NCI-H226 (cell line): ENCODE measurements around the gene TMCO6.
"Not testable (repeated sequence)": the region's sequence is repeated elsewhere in the genome, so short reads cannot be mapped to it uniquely, and the experiment has no call there.

Source experiments
- DNase-seq: peaks from one replicate; pipeline ENCODE4 v3.0.0-alpha.2; 2015

Gene TMCO6

DNA sequence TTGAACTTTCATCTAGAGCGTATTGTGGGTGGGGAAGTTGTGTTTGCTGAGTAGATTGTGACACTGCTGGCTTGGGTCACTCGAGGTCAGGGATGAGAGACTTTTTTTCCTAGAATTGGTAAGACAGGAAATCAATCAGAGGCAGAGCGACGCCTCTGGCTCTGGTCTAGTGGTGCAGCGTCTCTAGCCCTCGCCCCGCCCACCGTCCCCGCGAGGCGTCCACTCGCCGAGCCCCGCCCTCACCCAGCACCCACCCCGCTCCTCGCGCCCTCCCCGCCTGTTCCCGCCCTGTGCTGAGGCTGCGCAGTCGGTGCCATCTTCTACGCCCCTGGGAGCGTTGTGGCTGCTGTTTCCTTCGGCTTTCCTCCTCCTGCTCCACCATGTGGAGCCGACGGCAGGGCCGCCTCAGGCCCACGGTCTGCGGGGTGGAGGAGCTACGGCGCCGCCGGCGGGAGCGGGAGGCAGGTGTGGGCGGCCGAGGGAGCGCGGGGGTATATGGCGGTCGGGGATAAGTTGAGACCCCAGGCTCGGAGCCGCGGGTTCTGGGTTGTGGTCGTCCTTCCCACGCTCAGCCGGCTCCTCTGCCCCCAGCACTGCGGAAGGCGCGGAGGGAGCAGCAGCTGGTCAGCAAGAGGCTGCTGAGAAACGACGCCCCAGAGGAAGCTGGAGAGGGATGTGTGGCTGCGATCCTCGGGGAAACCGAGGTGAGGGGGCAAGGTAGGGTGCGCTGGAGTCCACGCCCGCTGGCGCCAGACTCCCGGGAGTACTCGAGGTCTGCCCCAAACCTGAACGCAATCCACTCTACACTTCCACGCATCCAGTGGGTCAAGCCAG is at the start of gene TMCO6:
Gene TMCO6 (plus strand): TSS at position 304 of the 834 bp plus-strand sequence. CDS start 77 bp downstream, at position 381.
- peak; percentile 83 for DNase-seq

DNA sequence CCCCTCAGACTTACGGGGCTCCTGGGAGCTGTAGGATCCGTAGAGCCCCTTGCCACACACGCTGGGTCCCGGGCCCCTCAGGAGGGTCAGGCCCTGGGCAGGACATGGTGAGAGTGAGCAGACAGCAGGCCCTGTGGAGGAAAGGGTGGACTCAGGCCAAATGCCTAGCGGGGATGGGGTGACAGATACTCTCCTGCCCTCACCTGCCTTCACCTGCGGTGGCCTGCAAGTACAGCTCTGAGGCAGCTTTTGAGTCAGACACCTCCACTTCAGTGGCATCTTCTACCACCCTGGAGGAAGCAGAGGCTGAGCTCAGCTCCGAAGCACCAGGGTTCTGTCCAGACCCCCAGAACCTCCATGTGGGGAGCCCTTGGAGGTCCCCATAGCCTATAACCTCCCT is 48.4 kb upstream of the TMCO6 start:
- no peak for DNase-seq

DNA sequence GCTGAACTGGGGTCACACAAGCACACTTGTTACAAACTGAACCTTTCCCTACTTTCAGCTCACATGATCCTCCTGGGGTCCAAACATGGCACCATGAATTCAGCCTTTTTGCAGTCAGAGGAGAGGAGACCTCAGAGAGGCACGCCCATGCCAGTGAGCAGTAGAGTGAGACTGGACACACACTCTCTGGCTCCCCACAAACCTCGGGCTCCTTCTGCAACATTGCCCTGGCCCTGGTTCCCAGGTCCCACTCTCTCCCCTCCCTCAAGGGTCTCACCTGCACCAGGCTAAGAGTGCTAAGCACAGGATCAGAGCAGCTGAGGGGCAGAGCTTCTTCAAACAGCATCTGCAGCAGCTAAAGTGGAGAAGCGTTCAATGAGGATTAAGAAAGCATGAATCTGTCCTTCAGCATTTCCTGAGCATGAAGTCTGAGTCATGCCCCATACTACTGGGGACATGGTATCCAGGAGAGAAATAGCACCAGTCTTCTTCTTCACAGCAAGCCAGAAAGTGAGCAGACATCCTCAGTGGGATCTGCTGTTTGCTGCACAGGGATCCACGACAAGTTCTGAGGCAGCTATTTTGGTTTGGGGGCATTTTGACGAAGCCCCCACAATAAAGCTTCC is 47.4 kb upstream of the TMCO6 start:
- DNase-seq, result peak; percentile 7

DNA sequence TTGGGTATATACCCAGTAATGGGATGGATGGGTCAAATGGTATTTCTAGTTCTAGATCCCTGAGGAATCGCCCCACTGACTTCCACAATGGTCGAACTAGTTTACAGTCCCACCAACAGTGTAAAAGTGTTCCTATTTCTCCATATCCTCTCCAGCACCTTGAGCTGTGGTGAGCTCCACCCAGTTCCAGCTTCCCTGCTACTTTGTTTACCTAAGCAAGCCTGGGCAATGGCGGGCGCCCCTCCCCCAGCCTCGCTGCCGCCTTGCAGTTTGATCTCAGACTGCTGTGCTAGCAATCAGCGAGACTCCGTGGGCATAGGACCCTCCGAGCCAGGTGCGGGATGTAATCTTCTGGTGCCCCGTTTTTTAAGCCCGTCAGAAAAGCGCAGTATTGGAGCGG is 46.2 kb upstream of the TMCO6 start:
- not testable (repeated sequence) for DNase-seq

DNA sequence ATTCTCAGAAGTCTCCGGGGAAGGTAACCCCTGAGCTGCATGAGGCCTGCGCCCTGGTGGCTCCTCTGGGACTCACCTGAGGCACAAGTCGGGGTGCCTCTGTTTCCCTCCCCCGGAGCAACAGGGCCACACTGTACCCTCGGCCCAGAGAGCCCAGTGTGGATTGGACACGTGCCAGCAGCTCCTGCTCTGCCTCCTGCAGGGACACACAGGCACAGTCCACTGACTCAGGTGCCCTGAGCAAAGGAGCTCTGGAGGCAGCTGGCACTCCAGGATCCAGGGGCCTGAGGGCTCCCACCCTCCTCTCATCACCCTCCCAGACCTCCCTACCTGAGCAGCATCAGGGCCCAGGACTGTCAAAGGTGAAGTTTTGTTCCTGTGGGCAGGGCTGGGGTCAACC is 45.1 kb upstream of the TMCO6 start:
- no peak for DNase-seq

DNA sequence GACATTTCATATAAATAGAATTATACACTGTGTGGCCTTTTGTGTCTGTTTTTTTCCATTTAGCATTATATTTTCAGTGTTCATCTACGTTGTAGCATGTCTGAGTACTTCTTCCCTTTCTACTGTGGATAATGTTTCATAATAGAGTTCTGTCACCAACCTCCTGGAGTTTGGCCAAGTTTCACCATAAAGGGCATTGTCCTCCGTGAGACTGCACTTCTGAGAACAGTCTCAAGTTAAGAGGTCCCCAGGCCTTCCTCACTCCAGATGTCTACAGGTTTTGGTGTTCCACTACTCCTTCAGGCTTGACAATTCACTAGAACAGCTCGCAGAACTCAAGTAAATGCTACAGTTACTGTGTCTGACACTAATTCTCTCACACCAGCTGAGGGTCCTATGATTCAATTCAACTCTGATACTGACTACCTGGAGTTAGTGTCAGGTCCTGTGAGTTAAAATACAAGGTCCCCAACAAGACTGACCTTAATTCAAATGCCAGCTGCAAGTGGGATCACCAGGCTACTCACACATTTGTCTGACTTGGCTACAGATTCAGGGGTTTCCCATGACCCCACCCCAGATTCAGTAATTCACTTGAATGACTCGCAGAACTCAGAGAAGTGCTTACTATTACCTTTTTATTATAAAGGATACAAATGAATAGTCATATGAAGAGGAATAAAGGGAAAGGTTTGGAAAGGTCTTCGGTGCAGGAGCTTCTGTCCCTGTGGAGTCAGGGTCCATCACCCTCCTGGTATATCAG is 43.5 kb upstream of the TMCO6 start:
- DNase-seq, result no peak

DNA sequence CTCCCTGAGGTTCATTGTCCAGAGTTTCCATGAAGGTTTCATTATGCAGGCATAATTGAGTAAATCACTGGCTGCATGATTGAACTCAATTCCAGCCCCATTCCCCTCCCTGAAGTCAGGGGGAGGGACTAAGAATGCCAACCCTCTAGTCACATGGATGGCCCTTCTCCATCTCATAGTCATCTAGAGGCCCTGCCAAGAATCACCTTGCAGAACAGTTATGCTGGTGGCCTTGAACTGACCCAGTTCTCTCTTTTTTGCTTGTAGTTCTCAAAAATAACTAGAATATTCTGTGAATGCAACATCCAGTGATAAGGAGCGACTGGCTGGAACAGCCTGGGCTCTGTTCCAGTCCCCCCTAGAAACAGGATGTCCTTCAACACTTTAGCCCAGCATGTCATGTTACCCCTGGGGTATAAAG is 42.9 kb upstream of the TMCO6 start:
- peak; percentile 13 for DNase-seq

DNA sequence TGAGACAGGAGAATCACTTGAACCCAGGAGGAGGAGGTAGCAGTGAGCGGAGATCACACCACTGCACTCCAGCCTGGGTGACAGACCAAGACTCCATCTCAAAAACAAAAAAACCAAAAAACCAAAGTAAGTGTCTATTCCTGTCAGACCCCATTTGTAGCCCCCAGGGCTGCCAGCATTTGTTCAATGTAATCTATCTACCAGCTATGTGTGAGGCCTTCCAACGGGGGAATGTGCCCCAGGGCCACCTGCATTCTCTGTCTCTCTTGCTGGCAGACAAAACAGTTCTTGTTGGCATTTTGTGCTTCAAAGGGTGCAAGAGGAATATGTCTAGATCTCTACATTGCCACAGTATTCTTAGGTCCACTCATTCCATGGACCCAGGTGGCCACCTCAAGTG is 40.4 kb upstream of the TMCO6 start:
- no peak for DNase-seq

DNA sequence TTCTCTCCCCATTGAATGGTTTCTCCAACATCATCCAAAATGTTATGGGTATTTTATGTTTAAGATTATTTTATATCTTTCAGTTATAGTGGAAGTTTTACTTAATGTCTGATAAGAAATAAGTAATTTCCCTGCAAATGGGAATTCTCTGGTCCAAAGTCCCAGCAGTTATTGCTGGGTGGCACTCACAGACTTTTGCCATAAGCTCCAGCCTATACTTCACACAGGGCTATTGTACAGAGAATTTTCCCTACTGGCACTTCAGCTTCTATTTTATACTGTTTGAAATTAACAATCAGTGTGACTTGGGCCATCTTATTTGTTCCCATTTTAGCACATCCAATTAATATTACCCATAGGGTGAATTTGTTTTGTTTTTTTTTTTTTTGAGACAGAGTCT is 39.2 kb upstream of the TMCO6 start:
- no peak for DNase-seq

DNA sequence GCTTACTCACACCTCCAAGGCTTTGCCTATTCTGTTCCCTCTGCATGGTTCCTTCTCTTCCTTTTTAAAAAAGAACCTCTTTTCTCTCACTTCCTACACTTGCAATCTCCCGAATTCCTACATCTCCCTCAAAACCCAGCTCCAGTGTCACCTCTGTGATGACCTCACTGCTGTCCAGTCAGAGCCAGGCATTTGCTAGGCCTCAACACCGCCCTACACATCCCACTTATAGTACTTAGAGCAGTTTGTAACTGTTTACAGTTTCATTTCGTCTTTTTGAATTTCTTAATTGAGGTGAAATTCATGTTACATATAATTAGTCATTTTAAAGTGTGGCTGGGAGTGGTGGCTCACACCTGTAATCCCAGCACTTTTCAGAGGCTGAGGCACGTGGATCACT is 37.1 kb upstream of the TMCO6 start:
- no peak for DNase-seq

DNA sequence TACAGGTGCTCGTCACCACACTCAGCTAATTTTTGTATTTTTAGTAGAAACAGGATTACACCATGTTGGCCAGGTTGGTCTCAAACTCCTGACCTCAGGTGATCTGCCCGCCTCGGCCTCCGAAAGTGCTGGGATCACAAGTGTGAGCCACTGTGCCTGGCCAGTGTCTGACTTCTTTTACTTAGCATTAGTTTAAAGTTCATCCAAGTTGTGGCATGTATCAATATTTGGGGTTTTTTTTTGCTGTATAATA is 35.9 kb upstream of the TMCO6 start:
- not testable (repeated sequence) for DNase-seq

DNA sequence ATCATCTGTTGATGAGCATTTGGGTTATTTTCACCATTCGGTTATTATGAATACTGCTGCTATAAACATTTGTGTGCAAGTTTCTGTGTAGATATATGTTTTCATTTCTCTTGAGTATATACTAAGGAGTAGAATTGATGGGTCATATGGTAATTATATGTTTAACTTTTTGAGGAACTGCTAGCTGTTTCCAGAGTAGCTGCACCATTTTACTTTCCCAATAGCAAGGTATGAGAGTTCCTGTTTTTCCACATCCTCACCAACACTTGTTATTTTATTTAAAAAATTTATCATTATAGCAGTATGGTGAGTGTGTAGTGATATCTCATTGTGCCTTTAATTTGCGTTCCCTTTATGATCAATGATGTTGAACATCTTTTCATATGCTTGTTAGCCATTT is 35.5 kb upstream of the TMCO6 start:
- no peak for DNase-seq

DNA sequence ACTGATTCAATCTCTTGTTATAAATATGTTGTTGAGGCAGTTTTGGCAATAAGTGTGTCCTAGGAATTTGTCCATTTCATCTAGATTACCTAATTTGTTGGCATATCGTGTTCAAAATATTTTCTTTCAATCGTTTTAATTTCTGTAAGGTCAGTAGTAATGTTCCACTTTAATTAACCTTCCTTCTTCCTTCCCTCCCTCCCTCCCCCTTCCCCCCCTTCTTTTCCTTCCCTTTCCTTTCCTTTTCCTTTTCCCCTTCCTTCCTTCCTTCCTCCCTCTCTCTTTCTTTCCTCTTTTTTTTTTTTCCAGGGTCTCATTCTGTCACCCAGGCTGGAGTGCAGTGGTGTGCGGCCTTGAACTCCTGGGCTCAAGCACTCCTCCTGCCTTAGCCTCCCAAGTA is 33.4 kb upstream of the TMCO6 start:
- no peak for DNase-seq

DNA sequence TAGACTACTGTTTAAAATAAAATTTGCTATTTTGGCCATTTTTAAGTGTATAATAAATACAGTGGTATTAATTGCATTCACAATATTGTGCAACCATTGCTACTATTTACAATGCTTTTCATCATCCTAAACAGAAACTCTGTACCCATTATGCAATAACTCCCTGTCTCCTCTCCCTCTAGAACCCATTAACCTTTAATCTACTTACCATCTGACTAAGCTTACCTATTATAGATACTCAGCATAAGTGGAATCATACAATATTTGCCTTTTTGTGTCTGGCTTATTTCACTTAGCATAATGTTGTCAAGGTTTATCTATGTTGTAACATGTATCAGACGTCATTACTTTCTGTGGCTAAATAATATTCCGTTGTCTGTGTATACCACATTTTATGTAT is 32.2 kb upstream of the TMCO6 start:
- DNase-seq, result no peak

DNA sequence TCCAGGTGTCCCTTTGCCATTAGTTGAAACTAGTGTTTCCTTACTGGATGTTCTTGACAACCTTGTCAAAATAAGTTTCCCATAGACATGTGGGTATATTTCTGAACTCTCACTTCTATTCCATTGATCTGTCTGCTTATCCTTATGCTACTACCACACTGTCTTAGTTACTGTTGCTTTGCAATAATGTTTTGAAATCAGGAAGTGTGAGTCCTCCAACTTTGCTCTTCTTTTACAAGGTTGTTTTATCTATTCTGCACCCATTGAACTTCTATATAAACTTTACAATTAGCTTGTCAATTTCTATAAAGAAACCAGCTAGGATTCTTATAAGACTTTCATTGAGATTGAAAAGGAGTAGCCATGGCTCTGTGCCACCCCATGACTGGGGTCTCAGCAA is 30.5 kb upstream of the TMCO6 start:
- no peak for DNase-seq

DNA sequence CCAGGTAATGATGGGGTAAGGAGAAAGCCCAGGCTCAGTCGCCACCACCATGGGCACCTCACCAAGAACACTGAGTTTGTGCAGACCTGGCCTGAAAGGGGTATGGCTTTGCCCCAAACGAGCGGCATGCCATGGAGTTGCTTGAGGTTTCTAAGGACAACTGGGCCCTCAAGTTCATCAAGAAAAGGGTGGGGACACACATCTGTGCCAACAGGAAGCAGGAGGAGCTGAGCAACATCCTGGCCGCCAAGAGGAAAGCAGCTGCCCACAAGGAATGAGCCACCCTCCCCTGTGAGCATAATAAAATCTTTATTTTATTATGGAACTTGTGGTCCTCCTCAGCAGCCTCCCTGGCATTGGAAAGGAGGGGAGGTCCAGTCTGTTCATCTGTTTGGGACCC is 30.1 kb upstream of the TMCO6 start:
- DNase-seq, result no peak

DNA sequence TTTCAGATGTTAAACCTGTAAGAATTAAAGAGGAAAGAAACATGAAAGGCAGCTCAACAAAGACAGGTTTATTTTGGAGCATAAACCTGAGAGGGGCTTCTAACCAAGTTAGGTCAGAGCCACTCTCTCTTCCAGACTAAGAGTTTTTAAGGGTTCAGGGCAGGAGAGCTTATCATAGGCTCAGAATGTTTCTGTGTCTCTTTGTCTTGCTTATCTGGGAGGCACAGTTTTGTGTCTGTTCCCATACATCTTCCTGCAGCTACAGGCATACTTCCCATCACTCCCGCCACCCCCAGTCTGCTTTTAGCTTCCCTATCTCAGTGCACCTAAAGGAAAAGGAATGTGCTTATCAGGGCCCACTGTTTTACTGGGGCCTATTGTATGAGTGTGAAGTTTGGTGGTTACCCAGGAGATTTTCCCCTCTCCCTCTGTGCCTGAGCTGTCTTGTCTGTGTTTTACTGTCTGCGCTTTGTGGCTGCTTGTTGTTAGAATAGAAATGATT is 28.2 kb upstream of the TMCO6 start:
- DNase-seq, result peak; percentile 98

DNA sequence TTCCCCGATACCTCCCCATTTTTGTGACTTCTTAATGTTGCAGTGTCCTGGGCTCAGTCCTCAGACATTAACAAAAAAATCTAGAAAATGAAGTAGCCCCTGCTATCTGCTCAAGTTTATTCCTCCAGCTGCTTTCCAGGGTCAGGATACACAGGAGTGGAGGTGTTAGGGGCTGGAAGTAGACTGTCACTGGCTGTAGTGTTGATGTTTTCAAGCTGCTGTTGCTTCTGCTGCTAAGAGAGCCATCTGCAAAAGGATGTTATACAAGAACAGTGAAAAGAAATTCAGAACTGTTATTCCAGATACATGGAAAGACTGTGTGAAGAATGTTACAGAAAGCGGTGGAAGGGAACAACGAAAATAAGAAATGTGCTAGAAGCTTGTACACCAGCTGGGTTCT is 16.9 kb upstream of the TMCO6 start:
- no peak for DNase-seq

DNA sequence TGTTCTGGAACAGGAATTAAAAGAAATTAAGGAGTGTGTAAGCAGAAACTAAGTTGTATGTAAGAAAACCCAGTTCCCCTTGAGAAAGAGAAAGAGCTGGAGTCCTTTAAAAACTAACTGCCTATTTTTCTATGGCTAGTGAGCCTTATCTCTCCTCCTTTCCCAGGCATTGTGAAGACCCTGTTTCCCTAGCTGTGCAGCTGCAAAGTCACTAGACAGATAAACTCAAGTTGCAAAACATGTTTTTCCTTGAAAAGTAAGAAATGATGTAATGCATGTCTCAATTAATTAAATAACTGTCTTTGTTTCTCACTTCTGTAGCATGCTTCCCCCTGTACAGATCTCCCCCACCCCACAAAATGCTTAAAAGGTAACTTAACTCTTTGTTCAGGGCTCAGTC is 16.2 kb upstream of the TMCO6 start:
- not testable (repeated sequence) for DNase-seq

DNA sequence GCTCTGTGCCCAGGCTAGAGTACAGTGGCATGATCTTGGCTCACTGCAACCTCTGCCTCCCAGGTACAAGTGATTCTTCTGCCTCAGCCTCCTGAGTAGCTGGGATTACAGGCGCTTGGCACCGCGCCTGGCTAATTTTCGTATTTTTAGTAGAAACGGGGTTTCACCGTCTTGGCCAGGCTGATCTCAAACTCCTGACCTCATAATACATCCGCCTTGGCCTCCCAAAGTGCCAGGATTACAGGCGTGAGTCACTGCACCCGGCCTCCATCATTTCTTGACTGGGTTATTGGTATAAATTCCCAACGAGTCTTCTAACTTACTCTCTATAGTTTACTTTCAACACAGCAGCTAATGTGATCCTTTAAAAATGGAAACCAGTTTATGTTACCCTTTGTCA is 14.4 kb upstream of the TMCO6 start:
- DNase-seq, result not testable (repeated sequence)

DNA sequence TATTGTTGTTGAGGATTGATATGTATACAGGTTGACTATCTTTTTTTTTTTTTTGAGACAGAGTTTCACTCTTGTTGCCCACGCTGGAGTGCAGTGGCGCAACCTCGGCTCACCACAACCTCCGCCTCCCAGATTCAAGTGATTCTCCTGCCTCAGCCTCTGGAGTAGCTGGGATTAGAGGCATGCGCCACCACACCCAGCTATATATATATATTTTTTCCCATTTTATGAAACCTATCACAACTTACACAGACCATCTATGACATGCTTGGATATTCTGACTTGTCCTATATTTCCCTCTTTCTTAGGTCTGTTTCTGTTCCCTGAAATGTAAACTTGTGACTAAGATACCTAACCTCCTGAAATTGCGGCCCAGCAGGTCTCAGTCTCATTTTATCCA is 11.3 kb upstream of the TMCO6 start:
- DNase-seq, result no peak

DNA sequence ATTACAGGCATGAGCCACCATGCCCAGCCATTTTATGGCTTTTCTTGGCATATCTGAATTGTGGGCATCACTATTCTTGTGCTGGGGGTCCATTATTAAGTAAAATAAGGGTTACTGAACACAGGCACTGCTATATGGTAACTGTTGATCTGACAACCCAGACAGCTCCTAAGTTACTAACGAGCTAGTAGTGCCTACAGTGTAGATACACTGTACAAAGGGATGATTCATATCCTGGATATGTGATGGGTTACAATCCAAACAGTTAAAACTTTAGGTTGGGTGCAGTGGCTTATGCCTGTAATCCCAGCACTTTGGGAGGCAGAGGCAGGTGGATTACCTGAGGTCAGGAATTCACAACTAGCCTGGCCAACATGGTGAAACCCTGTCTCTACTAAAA is 10.5 kb upstream of the TMCO6 start:
- DNase-seq, result peak; percentile 56

DNA sequence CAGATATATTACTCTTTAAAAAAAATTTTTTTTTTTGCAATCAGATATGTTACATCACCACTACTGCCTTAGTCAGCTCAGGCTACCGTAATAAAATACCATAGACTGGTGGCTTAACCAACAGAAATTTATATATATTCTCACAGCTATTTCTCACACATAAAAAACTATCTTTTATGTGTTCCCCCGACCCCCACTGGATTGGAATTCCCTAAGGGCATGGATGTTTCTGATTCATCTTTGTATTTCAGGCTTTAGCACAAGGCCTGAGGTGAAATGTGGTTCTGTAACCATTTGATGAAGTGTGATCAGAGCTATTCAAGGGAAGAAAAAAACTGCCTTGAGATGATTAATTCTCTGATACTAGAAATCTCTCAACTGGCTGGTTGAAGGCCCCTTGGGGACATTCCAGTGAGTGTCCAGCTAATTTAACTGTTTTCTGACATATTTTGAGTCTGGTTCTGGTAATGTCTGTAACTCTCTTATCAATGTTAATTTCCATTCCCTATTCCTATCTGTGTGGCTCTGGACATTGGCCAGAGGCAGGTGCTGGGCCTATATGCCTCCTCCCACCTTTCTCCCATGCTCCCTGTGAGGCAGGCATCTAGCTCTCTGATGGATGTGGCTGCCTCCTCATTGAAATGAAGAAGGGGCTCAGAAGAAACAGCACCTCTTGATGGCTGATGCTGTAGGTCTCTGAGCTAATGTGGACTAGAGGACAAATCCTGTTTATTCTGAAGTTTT is 8.8 kb upstream of the TMCO6 start:
- DNase-seq, result peak; percentile 88
